T-helper 1 cell (primary cell): Measurements from ENCODE around the gene RPLP1.
A peak's percentile ranks its signal among the peaks of the same experiment; 100 is the strongest.

Experiments used
- DNase-seq, 5 donors: peaks; one replicate each; pipeline ENCODE4 v3.0.0-alpha.2; 2012 to 2020
- total RNA-seq, 4 donors: gene quantifications; one replicate each; lab custom pipeline; 2026; lab: John Stamatoyannopoulos, UW

RPLP1 gene
- 606 to 1,197 (median 930) reads per million in 4 donors for total RNA-seq

- DNase-seq = peak; percentile 89 to 95 (median 94)
These were observed at the start of gene RPLP1 for GRCh38 chr15:69452692-69453521. RPLP1 (plus strand) TSS chr15:69452818; CDS start chr15:69452949, 131 bp downstream.

GRCh38 chr15:69403594-69403993 lies 49.0 kb upstream of the RPLP1 start:
- no peak for DNase-seq

- no peak for DNase-seq
These were observed 47.5 kb upstream of the RPLP1 start for GRCh38 chr15:69405110-69405509.

- no peak for DNase-seq
These were observed 44.8 kb upstream of the RPLP1 start for GRCh38 chr15:69407719-69408400.

GRCh38 chr15:69408841-69409240 lies 43.8 kb upstream of the RPLP1 start:
- DNase-seq = no peak

GRCh38 chr15:69410248-69410874 lies 42.3 kb upstream of the RPLP1 start:
- peak in 1 of 5 donors; percentile 26 for DNase-seq

- no peak for DNase-seq
These were observed 40.3 kb upstream of the RPLP1 start for GRCh38 chr15:69412274-69412673.

- no peak for DNase-seq
These were observed 39.9 kb upstream of the RPLP1 start for GRCh38 chr15:69412701-69413100.

GRCh38 chr15:69413822-69414700 lies 38.6 kb upstream of the RPLP1 start, which contains the start of gene KIF23:
KIF23 (plus strand) TSS chr15:69414349; CDS start chr15:69414466, 117 bp downstream.
- peak; percentile 86 to 95 (median 91) for DNase-seq

- DNase-seq = peak in 2 of 5 donors; percentile 9 to 30
These were observed 37.9 kb upstream of the RPLP1 start for GRCh38 chr15:69414701-69415167.

GRCh38 chr15:69415381-69415780 lies 37.2 kb upstream of the RPLP1 start:
- no peak for DNase-seq

GRCh38 chr15:69417581-69417980 lies 35.0 kb upstream of the RPLP1 start:
- no peak for DNase-seq

GRCh38 chr15:69421498-69421897 lies 31.1 kb upstream of the RPLP1 start:
- DNase-seq = no peak

GRCh38 chr15:69422336-69422895 lies 30.2 kb upstream of the RPLP1 start:
- DNase-seq = no peak

- no peak for DNase-seq
These were observed 28.6 kb upstream of the RPLP1 start for GRCh38 chr15:69424001-69424400.

GRCh38 chr15:69424748-69425413 lies 27.7 kb upstream of the RPLP1 start:
- DNase-seq = no peak

- DNase-seq = no peak
These were observed 18.8 kb upstream of the RPLP1 start for GRCh38 chr15:69433831-69434230.

GRCh38 chr15:69434238-69434637 lies 18.4 kb upstream of the RPLP1 start:
- no peak for DNase-seq

GRCh38 chr15:69434679-69435078 lies 17.9 kb upstream of the RPLP1 start:
- DNase-seq = no peak

GRCh38 chr15:69435985-69436384 lies 16.6 kb upstream of the RPLP1 start:
- no peak for DNase-seq

- no peak for DNase-seq
These were observed 15.7 kb upstream of the RPLP1 start for GRCh38 chr15:69436951-69437350.
